A673 (cell line): ENCODE measurements around the gene GRIN2D. TPM values are rescaled to one million over a fixed set of nuclear protein-coding genes. Genes with fewer than 3 reads are reported as not detected.

Experiments
- BruUV-seq: library from RNA; stranded (reverse); fragments of 400-500 nt; replicated peaks from 2 replicates; lab custom pipeline; 2021; lab: Mats Ljungman, UMichigan
- CTCF ChIA-PET: fragments of 300-600 bp; sonication (Branson Sonifier 250); formaldehyde crosslinking; loops from one replicate; lab custom pipeline; 2022; ENCODE audit warnings: antibody characterized with exemption; lab: Charles Lee
- POLR2A ChIA-PET: fragments of 300-600 bp; sonication (Branson Sonifier 250); formaldehyde crosslinking; loops from one replicate; lab custom pipeline; 2022; ENCODE audit warnings: antibody characterized with exemption; ENCODE audit not compliant: low non-redundant PET; lab: Charles Lee
- DNase-seq: peaks from one replicate; pipeline ENCODE4 v3.0.0-alpha.2; 2015; ENCODE audit warnings: low spot score
- H3K27ac ChIP-seq: fragments of 200-600 bp; sonication (generic); 2 replicates; pipeline ENCODE4 v1.5.1; 2016; ENCODE audit warnings: mixed run types, low read depth, mild to moderate bottlenecking, mixed read lengths, antibody characterized with exemption, low read length; ENCODE audit not compliant: poor library complexity, severe bottlenecking
- H3K27me3 ChIP-seq: fragments of 200-600 bp; sonication (generic); replicated peaks from 2 replicates; pipeline ENCODE4 v1.6.1; 2017; ENCODE audit warnings: mixed run types, low read depth, mild to moderate bottlenecking, mixed read lengths, antibody characterized with exemption, low read length; ENCODE audit not compliant: insufficient read depth, poor library complexity
- H3K36me3 ChIP-seq: fragments of 200-600 bp; sonication (generic); 2 replicates; pipeline ENCODE4 v1.6.1; 2016; ENCODE audit warnings: mixed run types, mild to moderate bottlenecking, mixed read lengths, antibody characterized with exemption, low read length; ENCODE audit not compliant: insufficient read depth, poor library complexity, severe bottlenecking
- H3K4me1 ChIP-seq: fragments of 200-600 bp; sonication (generic); 2 replicates; pipeline ENCODE4 v1.6.1; 2017; ENCODE audit warnings: mixed run types, mild to moderate bottlenecking, mixed read lengths, antibody characterized with exemption, low read length; ENCODE audit not compliant: insufficient read depth, poor library complexity, severe bottlenecking
- H3K4me3 ChIP-seq: fragments of 200-600 bp; sonication (generic); 2 replicates; pipeline ENCODE4 v1.5.1; 2016; ENCODE audit warnings: low read depth, mixed run types, mild to moderate bottlenecking, mixed read lengths, low read length; ENCODE audit not compliant: poor library complexity, severe bottlenecking
- H3K9me3 ChIP-seq: fragments of 200-600 bp; sonication (generic); 2 replicates; pipeline ENCODE4 v1.6.1; 2016; ENCODE audit warnings: mixed run types, low read depth, mild to moderate bottlenecking, mixed read lengths, antibody characterized with exemption, low read length; ENCODE audit not compliant: poor library complexity, severe bottlenecking
- CTCF ChIP-seq: fragments of 300-800, 200-600 bp; sonication (generic); conservative IDR thresholded peaks from 2 replicates; pipeline ENCODE4 v1.5.1; 2017; ENCODE audit warnings: low read depth, mild to moderate bottlenecking, antibody characterized with exemption, low read length, moderate library complexity, mixed read lengths
- EZH2 ChIP-seq: fragments of 200-600 bp; sonication (generic); IDR thresholded peaks from 2 replicates; pipeline ENCODE4 v1.6.1; 2017; ENCODE audit warnings: borderline replicate concordance, low read depth, mild to moderate bottlenecking, mixed read lengths, antibody characterized with exemption, low read length; ENCODE audit not compliant: poor library complexity, severe bottlenecking
- intact Hi-C: fragments of 100-400 bp; cut with micrococcal nuclease; formaldehyde crosslinking; loops from one replicate; pipeline ENCODE4 v1.10.0; 2022; ENCODE audit not compliant: unreplicated experiment
- total RNA-seq: library from RNA; stranded (reverse); gene quantifications from 2 replicates; pipeline ENCODE4 v1.2.3, GENCODE V29; 2021

GRIN2D gene
- total RNA-seq, 1 experiment from 2014 or later = 10.4 TPM

GRCh38 chr19:48379058-48379457, 14.4 kb upstream of the GRIN2D start:
- no peaks in the 10 kb centered on the region for H3K4me1 ChIP-seq
- CTCF ChIA-PET = interaction anchor here (0.7 kb wide), 1 partner anchor 1770 kb away, joined by 3 read pairs; no protein-coding TSS in a partner anchor
- H3K36me3 ChIP-seq = peaks cover 24% of the 10 kb centered on the region
- intact Hi-C loops = no loop called here
- BruUV-seq = no TSS peak
- peak overlapping the region; percentile 32 for H3K27ac ChIP-seq
- TF ChIP-seq CTCF (no peak), EZH2 (no peak)
- H3K9me3 ChIP-seq = no peaks in the 10 kb centered on the region
- POLR2A ChIA-PET = no interaction called here
- DNase-seq = no peak
- no peaks in the 10 kb centered on the region for H3K27me3 ChIP-seq
- H3K4me3 ChIP-seq = no peak overlapping the region

- no peak for DNase-seq
- ChIA-PET CTCF (no interaction called here), POLR2A (no interaction called here)
- H3K4me1 ChIP-seq = no peaks in the 10 kb centered on the region
- intact Hi-C loops = no loop called here
- H3K9me3 ChIP-seq = no peaks in the 10 kb centered on the region
- H3K27ac ChIP-seq = no peak overlapping the region
- H3K4me3 ChIP-seq = no peak overlapping the region
- TF ChIP-seq CTCF = no peak
- TF ChIP-seq EZH2 = no peak
- peaks cover 44% of the 10 kb centered on the region for H3K36me3 ChIP-seq
- H3K27me3 ChIP-seq = no peaks in the 10 kb centered on the region
- BruUV-seq = no TSS peak
Measured at GRCh38 chr19:48381178-48381950, 12.1 kb upstream of the GRIN2D start.

- Histone ChIP-seq H3K27ac (no peak overlapping the region), H3K36me3 (peaks cover 53% of the 10 kb centered on the region), H3K4me1 (no peaks in the 10 kb centered on the region), H3K9me3 (no peaks in the 10 kb centered on the region), H3K4me3 (no peak overlapping the region), H3K27me3 (no peaks in the 10 kb centered on the region)
- intact Hi-C loops = no loop called here
- BruUV-seq = no TSS peak
- ChIA-PET CTCF (no interaction called here), POLR2A (no interaction called here)
- no peak for TF ChIP-seq EZH2
- no peak for TF ChIP-seq CTCF
- DNase-seq = no peak
Measured at GRCh38 chr19:48382286-48382685, 11.2 kb upstream of the GRIN2D start.
